ENCODE data around the gene MAP2K2. TPM values are rescaled to one million over a fixed set of nuclear protein-coding genes. Genes with fewer than 3 reads are reported as not detected.
"Not testable (repeated sequence)": the region's sequence is repeated elsewhere in the genome, so short reads cannot be mapped to it uniquely, and the experiment has no call there.

Gene MAP2K2
- polyA plus RNA-seq, 3 donors: 79.8 to 125 (median 104) TPM

DNA sequence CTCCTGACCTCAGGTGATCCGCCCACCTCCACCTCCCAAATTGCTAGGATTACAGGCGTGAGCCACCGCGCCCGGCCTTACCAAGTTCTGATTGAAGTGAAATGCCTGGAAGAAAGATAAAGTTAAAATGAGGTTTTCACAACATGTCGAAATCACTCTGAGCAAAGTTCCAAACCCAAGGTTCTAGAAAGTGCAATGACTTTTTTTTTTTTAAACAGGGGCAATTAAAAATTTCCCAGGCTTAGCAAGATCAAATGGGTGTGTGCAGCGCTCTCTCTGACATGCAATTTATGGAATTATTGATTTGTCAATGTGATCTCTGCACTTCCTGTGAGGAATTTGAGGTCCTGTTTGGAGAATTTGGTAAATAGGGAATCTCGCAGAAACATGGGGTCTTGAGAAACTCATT, 12.8 kb upstream of the MAP2K2 start:
- H3K27ac ChIP-seq (ENCODE audit: low read depth, low read length): no peak overlapping the region
- WGBS, 3 donors: 86 to 89% (median 86%) methylated on average over 8 of the region's 8 CpGs

- not testable (repeated sequence) for H3K27ac ChIP-seq (ENCODE audit: low read depth, low read length)
- 90 to 93% (median 92%) methylated on average over 9 of the region's 9 CpGs for WGBS, 3 donors
These were observed 11.5 kb upstream of the MAP2K2 start for GRCh38 chr19:4135386-4135785.

GRCh38 chr19:4134351-4134750, 10.4 kb upstream of the MAP2K2 start:
- no peak overlapping the region for H3K27ac ChIP-seq (ENCODE audit: low read depth, low read length)
- WGBS, 3 donors: 22 to 38% (median 28%) methylated on average over 6 of the region's 6 CpGs

GRCh38 chr19:4130744-4131438, 7.0 kb upstream of the MAP2K2 start:
- no peak overlapping the region for H3K27ac ChIP-seq (ENCODE audit: low read depth, low read length)
- 13 to 37% (median 37%) methylated on average over 8 of the region's 8 CpGs for WGBS, 3 donors

GRCh38 chr19:4129050-4129449, 5.1 kb upstream of the MAP2K2 start:
- 90 to 93% (median 90%) methylated on average over 7 of the region's 7 CpGs for WGBS, 3 donors
- not testable (repeated sequence) for H3K27ac ChIP-seq (ENCODE audit: low read depth, low read length)

GRCh38 chr19:4127322-4127721, 3.4 kb upstream of the MAP2K2 start:
- not testable (repeated sequence) for H3K27ac ChIP-seq (ENCODE audit: low read depth, low read length)
- WGBS, 3 donors: 80 to 87% (median 87%) methylated on average over 4 of the region's 4 CpGs

DNA sequence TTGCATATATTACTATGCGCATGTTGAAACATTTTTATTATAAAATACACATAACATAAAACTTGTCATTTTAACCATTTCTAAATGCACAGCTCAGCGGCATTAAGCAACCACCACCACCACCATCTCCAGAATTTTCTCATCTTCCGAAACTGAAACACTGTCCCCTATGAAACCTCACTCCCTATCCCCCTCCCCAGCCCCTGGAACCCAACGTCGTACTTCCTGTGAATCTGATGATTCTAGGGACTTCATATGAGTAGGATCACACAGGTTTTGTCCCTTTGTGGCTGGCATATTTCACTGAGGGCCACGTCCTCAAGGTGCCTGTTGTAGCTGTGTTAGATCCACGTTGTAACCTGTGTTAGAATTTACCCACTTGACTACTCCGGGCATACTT, 716 bp upstream of the MAP2K2 start:
- 55 to 59% (median 58%) methylated on average over 8 of the region's 8 CpGs for WGBS, 3 donors
- H3K27ac ChIP-seq (ENCODE audit: low read depth, low read length): no peak overlapping the region

DNA sequence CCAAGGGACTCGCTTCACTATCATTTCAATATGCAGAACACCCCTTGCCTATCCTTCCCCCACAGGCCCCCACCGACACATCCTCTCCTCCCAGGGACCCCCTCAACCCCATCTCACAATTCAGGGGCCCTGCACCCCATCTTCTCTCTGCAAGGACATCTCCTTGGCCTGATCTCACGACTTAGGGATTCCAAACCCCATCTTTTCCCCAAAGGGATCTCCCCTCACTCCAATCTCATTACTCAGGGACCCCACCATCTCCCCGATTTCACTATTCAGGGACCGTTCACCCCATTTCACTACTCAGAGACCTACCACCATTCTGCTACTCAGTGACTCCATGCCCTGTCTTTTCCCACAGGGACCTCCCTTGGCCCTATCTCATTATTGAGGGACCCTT, 1.4 kb downstream of the MAP2K2 start:
- WGBS, 3 donors: 64 to 74% (median 67%) methylated on average over 5 of the region's 5 CpGs
- no peak overlapping the region for H3K27ac ChIP-seq (ENCODE audit: low read depth, low read length)

GRCh38 chr19:4121815-4122214, 2.1 kb downstream of the MAP2K2 start:
- 95 to 99% (median 96%) methylated on average over 4 of the region's 4 CpGs for WGBS, 3 donors
- no peak overlapping the region for H3K27ac ChIP-seq (ENCODE audit: low read depth, low read length)

GRCh38 chr19:4121273-4121612, 2.7 kb downstream of the MAP2K2 start:
- WGBS, 3 donors: 90 to 95% (median 91%) methylated on average over 5 of the region's 5 CpGs
- H3K27ac ChIP-seq (ENCODE audit: low read depth, low read length): no peak overlapping the region

DNA sequence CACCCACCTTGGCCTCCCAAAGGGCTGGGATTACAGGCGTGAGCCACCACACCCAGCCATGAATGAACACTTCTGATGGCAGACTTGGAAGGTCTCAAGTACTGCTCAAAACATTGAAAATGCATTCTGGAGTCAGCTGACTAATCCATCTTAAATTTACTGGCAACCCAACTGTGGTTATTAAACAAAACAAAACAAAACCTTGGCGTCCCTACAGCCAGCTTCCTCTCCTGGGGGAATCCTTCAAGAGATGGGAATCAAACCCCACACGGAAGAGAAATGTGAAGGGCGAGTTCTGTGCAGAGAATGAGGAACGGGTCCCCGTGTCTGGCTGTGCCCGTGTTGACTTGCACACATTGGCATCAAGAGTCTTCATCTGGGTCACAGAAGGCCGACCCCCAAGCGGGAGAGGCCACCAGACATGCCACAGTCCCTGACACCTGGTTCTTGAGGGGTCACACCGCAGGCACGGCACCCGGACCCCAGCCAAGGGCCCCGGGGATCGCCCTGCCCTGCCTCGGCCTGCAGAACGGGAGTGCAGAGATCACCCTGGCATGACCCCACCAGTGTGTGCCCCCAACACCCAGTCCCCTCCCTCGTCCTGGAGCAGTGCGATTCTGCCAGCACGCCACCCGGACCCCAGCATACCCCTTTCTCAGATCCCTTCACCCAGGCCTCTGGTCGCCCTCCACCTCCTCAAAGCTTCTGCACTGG, 3.2 kb downstream of the MAP2K2 start:
- no peak overlapping the region for H3K27ac ChIP-seq (ENCODE audit: low read depth, low read length)

GRCh38 chr19:4119763-4120162, 4.2 kb downstream of the MAP2K2 start:
- H3K27ac ChIP-seq (ENCODE audit: low read depth, low read length): no peak overlapping the region
- WGBS, 3 donors: 78 to 87% (median 85%) methylated on average over 13 of the region's 13 CpGs

More for the DNA sequence above, 3.2 kb downstream of the MAP2K2 start:
- WGBS, 3 donors: 74 to 87% (median 76%) methylated on average over 21 of the region's 21 CpGs

- H3K27ac ChIP-seq (ENCODE audit: low read depth, low read length): no peak overlapping the region
- WGBS, 3 donors: 84 to 86% (median 86%) methylated on average over 13 of the region's 13 CpGs
These were observed 8.0 kb downstream of the MAP2K2 start for GRCh38 chr19:4115818-4116385.

- WGBS, 3 donors: 66 to 80% (median 68%) methylated on average over 26 to 27 of the region's 27 CpGs
- H3K27ac ChIP-seq (ENCODE audit: low read depth, low read length): no peak overlapping the region
These were observed 8.7 kb downstream of the MAP2K2 start for GRCh38 chr19:4115050-4115817.

DNA sequence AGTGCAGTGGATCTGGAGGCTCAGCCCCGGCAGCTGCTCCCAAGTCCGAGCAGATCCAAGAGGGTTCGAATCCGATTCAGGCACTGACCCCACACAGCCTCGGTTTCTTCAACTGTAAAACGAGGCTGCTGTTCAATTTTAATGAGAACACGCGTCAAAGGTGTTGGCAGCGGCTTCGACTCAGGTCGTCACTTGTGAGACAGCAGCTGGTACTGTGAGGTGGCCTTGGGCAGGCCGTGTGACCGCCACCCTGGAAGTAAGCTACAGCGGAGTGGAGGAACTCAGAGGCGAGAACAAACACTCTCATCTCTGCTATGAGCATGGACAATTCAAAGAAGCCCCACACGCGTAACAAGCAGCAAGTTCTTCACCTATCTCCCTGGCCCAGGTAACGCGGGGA, 9.7 kb downstream of the MAP2K2 start:
- H3K27ac ChIP-seq (ENCODE audit: low read depth, low read length): no peak overlapping the region
- 84 to 93% (median 90%) methylated on average over 19 of the region's 19 CpGs for WGBS, 3 donors

- 84 to 88% (median 84%) methylated on average over 22 of the region's 22 CpGs for WGBS, 3 donors
- no peak overlapping the region for H3K27ac ChIP-seq (ENCODE audit: low read depth, low read length)
These were observed 10.4 kb downstream of the MAP2K2 start for GRCh38 chr19:4113398-4114088.

GRCh38 chr19:4112367-4112766, 11.6 kb downstream of the MAP2K2 start:
- no peak overlapping the region for H3K27ac ChIP-seq (ENCODE audit: low read depth, low read length)
- 95 to 98% (median 97%) methylated on average over 15 to 17 of the region's 17 CpGs for WGBS, 3 donors

DNA sequence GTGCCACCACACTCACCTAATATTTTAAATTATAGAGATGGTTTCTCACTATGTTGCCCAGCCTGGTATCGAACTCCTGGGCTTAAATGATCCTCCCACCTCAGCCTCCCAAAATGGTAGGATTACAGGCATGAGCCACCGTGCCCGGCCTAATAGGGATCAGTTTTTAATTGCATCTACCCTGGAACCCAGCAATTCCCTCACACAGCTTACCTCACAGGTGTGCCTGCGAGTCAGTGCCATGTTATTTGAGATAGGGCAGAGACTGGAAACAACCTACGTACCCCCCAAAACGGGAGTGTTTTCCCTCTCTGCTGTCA, 14.3 kb downstream of the MAP2K2 start:
- 91 to 93% (median 92%) methylated on average over 6 of the region's 6 CpGs for WGBS, 3 donors
- no peak overlapping the region for H3K27ac ChIP-seq (ENCODE audit: low read depth, low read length)

Measured in adipose tissue (tissue), 3 donors.